ENCODE measurements around the gene ABCB11. TPM values are rescaled to one million over a fixed set of nuclear protein-coding genes. Genes with fewer than 3 reads are reported as not detected.

ABCB11 gene
- total RNA-seq, 4 donors from 2014 or later = 0.06 TPM; not detected in 3

GRCh38 chr2:168928113-168928831 lies 102.9 kb downstream of the ABCB11 start:
- Histone ChIP-seq H3K27me3 (peaks cover 0 to 4% (median 0%) of the 10 kb centered on the region in 4 donors), H3K4me3 (no peak overlapping the region), H3K4me1 (no peaks in the 10 kb centered on the region), H3K9me3 (no peaks in the 10 kb centered on the region), H3K36me3 (no peaks in the 10 kb centered on the region), H3K27ac (replicated peaks in 1 of 4) (no peak overlapping the region)
- intact Hi-C loops (cut with DNase I) = loop anchor here (10.0 kb wide), 1 partner anchor 153 kb away; no protein-coding TSS in a partner anchor
- DNase-seq (ENCODE audit: extremely low spot score) = no peak
- no peak for TF ChIP-seq POLR2AphosphoS5 (IDR thresholded peaks at IDR 0.05)
- 93% methylated on average over 3 of the region's 3 CpGs for WGBS

DNA sequence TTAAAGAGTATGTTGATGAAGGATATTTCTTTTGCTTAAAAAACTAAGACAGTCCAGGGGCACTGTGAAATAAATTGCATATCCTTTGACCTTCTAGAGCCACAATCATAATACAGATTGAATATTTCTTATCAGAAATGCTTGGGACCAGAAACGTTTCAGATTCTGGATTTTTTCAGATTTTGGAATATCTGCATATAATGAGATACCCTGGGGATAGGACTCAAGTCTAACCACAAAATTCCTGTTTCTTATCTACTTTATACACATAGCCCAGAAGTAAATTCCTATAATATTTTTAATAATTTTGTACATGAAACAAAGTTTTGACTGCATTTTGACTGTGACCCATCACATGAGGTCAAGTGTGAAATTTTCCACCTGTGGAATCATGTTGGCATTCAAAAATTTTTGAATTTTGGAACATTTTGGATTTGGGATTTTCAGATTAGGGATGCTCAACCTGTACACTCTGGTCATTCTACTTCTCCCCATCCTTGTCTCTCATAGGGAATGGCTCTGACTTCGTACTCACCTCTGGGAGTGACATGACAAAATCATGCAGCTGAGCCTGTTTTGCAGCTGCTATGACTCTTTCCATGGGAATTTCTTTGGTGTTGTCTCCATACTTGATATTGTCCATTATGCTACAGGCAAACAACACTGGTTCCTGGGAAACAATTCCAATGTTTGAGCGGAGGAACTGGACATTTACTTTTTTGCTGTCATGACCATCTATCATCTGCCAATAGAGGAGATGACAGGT lies 104.3 kb downstream of the ABCB11 start:
- TF ChIP-seq POLR2AphosphoS5 (IDR thresholded peaks at IDR 0.05) = no peak
- no peak for TF ChIP-seq EP300 (IDR thresholded peaks at IDR 0.05)
- TF ChIP-seq, protein P1, sequence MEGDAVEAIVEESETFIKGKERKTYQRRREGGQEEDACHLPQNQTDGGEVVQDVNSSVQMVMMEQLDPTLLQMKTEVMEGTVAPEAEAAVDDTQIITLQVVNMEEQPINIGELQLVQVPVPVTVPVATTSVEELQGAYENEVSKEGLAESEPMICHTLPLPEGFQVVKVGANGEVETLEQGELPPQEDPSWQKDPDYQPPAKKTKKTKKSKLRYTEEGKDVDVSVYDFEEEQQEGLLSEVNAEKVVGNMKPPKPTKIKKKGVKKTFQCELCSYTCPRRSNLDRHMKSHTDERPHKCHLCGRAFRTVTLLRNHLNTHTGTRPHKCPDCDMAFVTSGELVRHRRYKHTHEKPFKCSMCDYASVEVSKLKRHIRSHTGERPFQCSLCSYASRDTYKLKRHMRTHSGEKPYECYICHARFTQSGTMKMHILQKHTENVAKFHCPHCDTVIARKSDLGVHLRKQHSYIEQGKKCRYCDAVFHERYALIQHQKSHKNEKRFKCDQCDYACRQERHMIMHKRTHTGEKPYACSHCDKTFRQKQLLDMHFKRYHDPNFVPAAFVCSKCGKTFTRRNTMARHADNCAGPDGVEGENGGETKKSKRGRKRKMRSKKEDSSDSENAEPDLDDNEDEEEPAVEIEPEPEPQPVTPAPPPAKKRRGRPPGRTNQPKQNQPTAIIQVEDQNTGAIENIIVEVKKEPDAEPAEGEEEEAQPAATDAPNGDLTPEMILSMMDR (IDR thresholded peaks at IDR 0.05) = no peak
- no peak for TF ChIP-seq POLR2A (IDR thresholded peaks at IDR 0.05; ENCODE audit: low read depth)

GRCh38 chr2:168920504-168921157 lies 110.5 kb downstream of the ABCB11 start:
- TF ChIP-seq EP300 (IDR thresholded peaks at IDR 0.05) (no peak), POLR2A (IDR thresholded peaks at IDR 0.05; ENCODE audit: low read depth) (no peak), POLR2AphosphoS5 (IDR thresholded peaks at IDR 0.05) (no peak)
- TF ChIP-seq, protein P1 (IDR thresholded peaks at IDR 0.05) = peak; percentile 44 to 66 (median 60)
- DNase-seq (ENCODE audit: extremely low spot score) = no peak
- WGBS = 24% methylated on average over 4 of the region's 4 CpGs
- Histone ChIP-seq H3K4me1 (no peaks in the 10 kb centered on the region), H3K27ac (replicated peaks in 1 of 4) (no peak overlapping the region), H3K9me3 (no peaks in the 10 kb centered on the region), H3K4me3 (no peak overlapping the region), H3K36me3 (no peaks in the 10 kb centered on the region), H3K27me3 (no peaks in the 10 kb centered on the region)
- intact Hi-C loops (cut with DNase I) = loop anchor here (1.0 to 10.0 kb wide), 2 partner anchors 146 to 574 kb away; no protein-coding TSS in a partner anchor

More for the DNA sequence above, 104.3 kb downstream of the ABCB11 start:
- Histone ChIP-seq H3K9me3 (no peaks in the 10 kb centered on the region), H3K27me3 (peaks cover 0 to 4% (median 0%) of the 10 kb centered on the region in 4 donors), H3K4me3 (no peak overlapping the region), H3K27ac (replicated peaks in 1 of 4) (no peak overlapping the region), H3K36me3 (no peaks in the 10 kb centered on the region), H3K4me1 (no peaks in the 10 kb centered on the region)
- intact Hi-C loops (cut with DNase I) = loop anchor here (10.0 kb wide), 1 partner anchor 152 kb away; no protein-coding TSS in a partner anchor
- WGBS = 77% methylated on average over 3 of the region's 3 CpGs
- DNase-seq (ENCODE audit: extremely low spot score) = no peak

DNA sequence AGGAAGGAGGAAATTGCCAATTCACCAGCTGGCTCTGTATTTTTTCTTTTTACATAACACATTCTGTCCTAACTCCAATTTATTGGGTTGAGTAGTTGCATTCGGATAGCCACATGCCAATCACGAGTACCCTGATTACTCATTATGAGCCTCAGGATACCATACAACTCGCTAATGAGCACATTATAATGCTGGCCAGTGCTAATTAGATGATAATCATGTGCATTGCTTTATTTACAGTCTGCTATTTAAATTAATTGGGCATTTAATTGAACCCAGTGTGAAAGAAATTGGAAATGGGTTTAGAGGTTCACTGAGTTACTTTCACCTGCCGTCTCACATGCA lies 114.8 kb downstream of the ABCB11 start:
- no peak for DNase-seq (ENCODE audit: extremely low spot score)
- Histone ChIP-seq H3K27me3 (peaks cover 0 to 5% (median 0%) of the 10 kb centered on the region in 4 donors), H3K4me3 (no peak overlapping the region), H3K27ac (replicated peaks in 1 of 4) (no peak overlapping the region), H3K9me3 (no peaks in the 10 kb centered on the region), H3K4me1 (peaks cover 0 to 16% (median 6%) of the 10 kb centered on the region in 4 donors), H3K36me3 (no peaks in the 10 kb centered on the region)
- intact Hi-C loops (cut with DNase I) = no loop called here
- 91% methylated on average over 4 of the region's 4 CpGs for WGBS
- TF ChIP-seq EP300 (IDR thresholded peaks at IDR 0.05) (no peak), POLR2A (IDR thresholded peaks at IDR 0.05; ENCODE audit: low read depth) (no peak), POLR2AphosphoS5 (IDR thresholded peaks at IDR 0.05) (no peak)
- TF ChIP-seq, protein P1 (IDR thresholded peaks at IDR 0.05) = no peak
